Omental fat pad (tissue), 4 donors: ENCODE measurements around the gene NCAPG2. TPM values are rescaled to one million over a fixed set of nuclear protein-coding genes. Genes with fewer than 3 reads are reported as not detected.

ENCODE experiments used
- ATAC-seq: fragments of 150-250 bp; one replicate; pipeline ENCODE4 v1.9.1; 2016; ENCODE audit warnings: mild to moderate bottlenecking, moderate library complexity; ENCODE audit not compliant: low FRiP score
- DNase-seq: peaks from one replicate; pipeline ENCODE4 v3.0.0-alpha.2; 2019; ENCODE audit warnings: low spot score
- CTCF ChIP-seq, 3 donors: fragments of 450-650 bp; IDR thresholded peaks; one replicate each; pipeline ENCODE4 v1.5.1; 2016 to 2017; ENCODE audit warnings: antibody characterized with exemption in 3 of 3, mild to moderate bottlenecking in 3 of 3, moderate library complexity in 2 of 3
- total RNA-seq, 4 donors: library from RNA; depleted of rRNA; stranded (reverse); fragments of >200 nt; gene quantifications; one replicate each; pipeline ENCODE4 v1.1.0, GENCODE V29; 2016

The NCAPG2 gene
- total RNA-seq, 4 donors from 2014 or later: 5.0 to 9.4 (median 8.7) TPM

- ATAC-seq: no peak
- TF ChIP-seq CTCF (IDR thresholded peaks at IDR 0.05): no peak
- no peak for DNase-seq
These were observed 17.2 kb downstream of the NCAPG2 start for GRCh38 chr7:158687406-158687805.

GRCh38 chr7:158685693-158686092, 18.9 kb downstream of the NCAPG2 start:
- DNase-seq: no peak
- no peak for TF ChIP-seq CTCF (IDR thresholded peaks at IDR 0.05)
- no peak for ATAC-seq

GRCh38 chr7:158684329-158684728, 20.3 kb downstream of the NCAPG2 start:
- TF ChIP-seq CTCF (IDR thresholded peaks at IDR 0.05): no peak
- ATAC-seq: no peak
- DNase-seq: no peak

GRCh38 chr7:158683541-158683940, 21.1 kb downstream of the NCAPG2 start:
- DNase-seq: no peak
- no peak for ATAC-seq
- no peak for TF ChIP-seq CTCF (IDR thresholded peaks at IDR 0.05)

GRCh38 chr7:158682456-158682855, 22.1 kb downstream of the NCAPG2 start:
- ATAC-seq: no peak
- TF ChIP-seq CTCF (IDR thresholded peaks at IDR 0.05): no peak
- no peak for DNase-seq

GRCh38 chr7:158680754-158681153, 23.9 kb downstream of the NCAPG2 start:
- DNase-seq (no peak), ATAC-seq (no peak)
- no peak for TF ChIP-seq CTCF (IDR thresholded peaks at IDR 0.05)

- ATAC-seq (no peak), DNase-seq (no peak)
- no peak for TF ChIP-seq CTCF (IDR thresholded peaks at IDR 0.05)
These were observed 27.7 kb downstream of the NCAPG2 start for GRCh38 chr7:158676906-158677305.
